Peyer's patch (tissue), 4 donors: Measurements from ENCODE around the gene WNT6. TPM values are rescaled to one million over a fixed set of nuclear protein-coding genes. Genes with fewer than 3 reads are reported as not detected.

Experiments used
- DNase-seq, 3 donors: peaks; one replicate each; pipeline ENCODE4 v3.0.0-alpha.2; 2017 to 2019
- H3K27ac ChIP-seq, 4 donors: fragments of 200-600 bp; sonication (generic); one replicate each; pipeline ENCODE4 v1.5.1; 2016 to 2019
- H3K27me3 ChIP-seq, 2 donors: fragments of 200-600 bp; sonication (generic); one replicate each; pipeline ENCODE4 v1.5.1; 2019
- H3K36me3 ChIP-seq, 3 donors: fragments of 200-600 bp; sonication (generic); one replicate each; pipeline ENCODE4 v1.5.1; 2016 to 2019
- H3K4me1 ChIP-seq, 4 donors: fragments of 200-600 bp; sonication (generic); one replicate each; pipeline ENCODE4 v1.5.1; 2016 to 2019
- H3K4me3 ChIP-seq, 4 donors: fragments of 200-600 bp; sonication (generic); 1 replicate in 3 of 4; 2 replicates in 1 of 4; pipeline ENCODE4 v1.5.1; 2016 to 2019; ENCODE audit warnings: mild to moderate bottlenecking in 1 of 4
- H3K9me3 ChIP-seq, 4 donors: fragments of 200-600 bp; sonication (generic); one replicate each; pipeline ENCODE4 v1.5.1; 2016 to 2019; ENCODE audit warnings: mild to moderate bottlenecking in 1 of 4
- CTCF ChIP-seq, 6 experiments: fragments of 450-650 bp in 4 of 6; fragments of 200-600 bp in 2 of 6; sonication (generic) in 1 of 6; IDR thresholded peaks; one replicate each; pipeline ENCODE4 v1.5.1; 2017 to 2019; ENCODE audit warnings: antibody characterized with exemption in 6 of 6, mild to moderate bottlenecking in 3 of 6, moderate library complexity in 1 of 6
- POLR2A ChIP-seq, 2 donors: fragments of 450-650 bp; IDR thresholded peaks; one replicate each; pipeline ENCODE4 v1.5.1; 2017; ENCODE audit warnings: antibody characterized with exemption in 2 of 2, mild to moderate bottlenecking in 2 of 2, moderate library complexity in 2 of 2
- small RNA-seq, 2 donors: library from RNA; depleted of rRNA; stranded (forward); fragments of <200 nt; gene quantifications; one replicate each; pipeline ENCODE3, GENCODE V24; 2016
- total RNA-seq, 4 donors: library from RNA; depleted of rRNA; stranded (reverse); fragments of >200 nt; gene quantifications; one replicate each; pipeline ENCODE4 v1.1.0, GENCODE V29; 2016

The WNT6 gene
- total RNA-seq, 4 donors from 2014 or later, result not detected

- peak; percentile 86 to 96 (median 91) for DNase-seq
- TF ChIP-seq POLR2A (IDR thresholded peaks at IDR 0.05), result no peak
- TF ChIP-seq CTCF (IDR thresholded peaks at IDR 0.05), result no peak
- H3K27ac ChIP-seq, result peak overlapping the region in 1 of 4 donors; percentile 51
- H3K36me3 ChIP-seq, result no peaks in the 10 kb centered on the region
- no peaks in the 10 kb centered on the region for H3K27me3 ChIP-seq
- peaks cover 0 to 5% (median 0%) of the 10 kb centered on the region in 4 donors for H3K4me1 ChIP-seq
- H3K4me3 ChIP-seq, result peak overlapping the region; percentile 36 to 57 (median 54)
- no peaks in the 10 kb centered on the region for H3K9me3 ChIP-seq
Observed at GRCh38 chr2:218908721-218909619, 49.4 kb downstream of the WNT6 start.

- Histone ChIP-seq H3K4me1 (peaks cover 0 to 5% (median 0%) of the 10 kb centered on the region in 4 donors), H3K36me3 (no peaks in the 10 kb centered on the region), H3K4me3 (no peak overlapping the region), H3K9me3 (no peaks in the 10 kb centered on the region), H3K27ac (no peak overlapping the region), H3K27me3 (no peaks in the 10 kb centered on the region)
- no peak for TF ChIP-seq POLR2A (IDR thresholded peaks at IDR 0.05)
- TF ChIP-seq CTCF (IDR thresholded peaks at IDR 0.05), result no peak
- no peak for DNase-seq
Observed at GRCh38 chr2:218910741-218911140, 51.1 kb downstream of the WNT6 start.

- DNase-seq, result no peak
- Histone ChIP-seq H3K36me3 (no peaks in the 10 kb centered on the region), H3K4me3 (no peak overlapping the region), H3K27me3 (no peaks in the 10 kb centered on the region), H3K9me3 (peaks cover 0 to 8% (median 0%) of the 10 kb centered on the region in 4 donors), H3K4me1 (no peaks in the 10 kb centered on the region), H3K27ac (no peak overlapping the region)
- TF ChIP-seq CTCF (IDR thresholded peaks at IDR 0.05) (no peak), POLR2A (IDR thresholded peaks at IDR 0.05) (no peak)
Observed at GRCh38 chr2:218920504-218920903, 60.9 kb downstream of the WNT6 start.

Small RNAs within 50 kb of the gene (small RNA-seq; reads per million reads assigned to genes)
- gene RNU6-642P, result 0 reads per million in 2 donors

Other genes starting within 250 kb of the WNT6 start
- 10 to 100 TPM; 18.2 to 42.7 (median 26.6) TPM for gene ZNF142, start 200.2 kb upstream of the WNT6 start, total RNA-seq
- 100 to 1,000 TPM in 1 of 4 donors, 10 to 100 TPM in 3; 22.2 to 155 (median 39.9) TPM for gene BCS1L, start 200.1 kb upstream of the WNT6 start, total RNA-seq
- 10 to 100 TPM in 3 of 4 donors, 1 to 10 TPM in 1; 9.5 to 23.7 (median 18.6) TPM for gene RNF25, start 187.8 kb upstream of the WNT6 start, total RNA-seq
- gene STK36, start 187.7 kb upstream of the WNT6 start, total RNA-seq, result 10 to 100 TPM; 25.6 to 82.7 (median 63.6) TPM
- 10 to 100 TPM; 14.9 to 48.4 (median 45.1) TPM for gene TTLL4, start 149.0 kb upstream of the WNT6 start, total RNA-seq
- 100 to 1,000 TPM in 3 of 4 donors, 10 to 100 TPM in 1; 68.5 to 277 (median 168) TPM for gene CYP27A1, start 77.7 kb upstream of the WNT6 start, total RNA-seq
- not detected for gene PRKAG3, start 28.0 kb upstream of the WNT6 start, total RNA-seq
- gene WNT10A, start 21.0 kb downstream of the WNT6 start, total RNA-seq, result 1 to 10 TPM in 1 of 4 donors, under 1 TPM in 1, not detected in 2; 0.27 to 2.5 TPM
- 1 to 10 TPM in 1 of 4 donors, under 1 TPM in 2, not detected in 1; 0.54 to 1.1 (median 0.95) TPM for gene CDK5R2, start 99.9 kb downstream of the WNT6 start, total RNA-seq
- 1 to 10 TPM in 3 of 4 donors, not detected in 1; 3.2 to 6.7 (median 5.1) TPM for gene FEV, start 125.4 kb downstream of the WNT6 start, total RNA-seq
- 10 to 100 TPM in 1 of 4 donors, 1 to 10 TPM in 2, not detected in 1; 2.4 to 14.2 (median 9.4) TPM for gene CRYBA2, start 133.6 kb downstream of the WNT6 start, total RNA-seq
- 1 to 10 TPM in 2 of 4 donors, not detected in 2; 1.5 to 3.6 TPM for gene CFAP65, start 181.7 kb downstream of the WNT6 start, total RNA-seq
- gene IHH, start 201.1 kb downstream of the WNT6 start, total RNA-seq, result 100 to 1,000 TPM in 1 of 4 donors, 10 to 100 TPM in 3; 14.0 to 124 (median 71.1) TPM